ENCODE measurements around the gene RNF19B.

- TF ChIP-seq CTCF (IDR thresholded peaks at IDR 0.05; ENCODE audit: low read length) = no peak
- TF ChIP-seq EZH2phosphoT487 (IDR thresholded peaks at IDR 0.05; ENCODE audit: low read length) = no peak
- TF ChIP-seq EZH2 (optimal IDR thresholded peaks at IDR 0.05; ENCODE audit: low read depth, low read length) = no peak
These were observed 18.2 kb downstream of the RNF19B start for GRCh38 chr1:32946413-32946812.

Data from MM.1S (cell line).